GM10266 (cell line): ENCODE data around the gene SUSD6.

ENCODE experiments used
- DNase-seq: peaks from one replicate; pipeline ENCODE4 v3.0.0; 2012; ENCODE audit errors: extremely low spot score
- CTCF ChIP-seq: IDR thresholded peaks from 2 replicates; pipeline ENCODE4 v1.5.1; 2012; ENCODE audit warnings: mild to moderate bottlenecking, low read depth; ENCODE audit not compliant: control insufficient read depth, insufficient read depth; ENCODE audit errors: missing control alignments

Gene SUSD6

GRCh38 chr14:69752773-69753172, 141.4 kb downstream of the SUSD6 start:
- DNase-seq: no peak
- TF ChIP-seq CTCF: no peak

GRCh38 chr14:69753860-69754259, 142.5 kb downstream of the SUSD6 start:
- no peak for TF ChIP-seq CTCF
- DNase-seq: no peak

GRCh38 chr14:69754487-69754886, 143.1 kb downstream of the SUSD6 start:
- no peak for DNase-seq
- no peak for TF ChIP-seq CTCF

GRCh38 chr14:69755296-69755695, 143.9 kb downstream of the SUSD6 start:
- no peak for DNase-seq
- TF ChIP-seq CTCF: no peak

GRCh38 chr14:69755784-69756183, 144.4 kb downstream of the SUSD6 start:
- TF ChIP-seq CTCF: no peak
- no peak for DNase-seq

GRCh38 chr14:69756298-69756697, 144.9 kb downstream of the SUSD6 start:
- DNase-seq: no peak
- no peak for TF ChIP-seq CTCF

- DNase-seq: no peak
- TF ChIP-seq CTCF: no peak
These were observed 149.4 kb downstream of the SUSD6 start for GRCh38 chr14:69760810-69761209.
